ENCODE results near the gene FAM131A.

Gene FAM131A

DNA sequence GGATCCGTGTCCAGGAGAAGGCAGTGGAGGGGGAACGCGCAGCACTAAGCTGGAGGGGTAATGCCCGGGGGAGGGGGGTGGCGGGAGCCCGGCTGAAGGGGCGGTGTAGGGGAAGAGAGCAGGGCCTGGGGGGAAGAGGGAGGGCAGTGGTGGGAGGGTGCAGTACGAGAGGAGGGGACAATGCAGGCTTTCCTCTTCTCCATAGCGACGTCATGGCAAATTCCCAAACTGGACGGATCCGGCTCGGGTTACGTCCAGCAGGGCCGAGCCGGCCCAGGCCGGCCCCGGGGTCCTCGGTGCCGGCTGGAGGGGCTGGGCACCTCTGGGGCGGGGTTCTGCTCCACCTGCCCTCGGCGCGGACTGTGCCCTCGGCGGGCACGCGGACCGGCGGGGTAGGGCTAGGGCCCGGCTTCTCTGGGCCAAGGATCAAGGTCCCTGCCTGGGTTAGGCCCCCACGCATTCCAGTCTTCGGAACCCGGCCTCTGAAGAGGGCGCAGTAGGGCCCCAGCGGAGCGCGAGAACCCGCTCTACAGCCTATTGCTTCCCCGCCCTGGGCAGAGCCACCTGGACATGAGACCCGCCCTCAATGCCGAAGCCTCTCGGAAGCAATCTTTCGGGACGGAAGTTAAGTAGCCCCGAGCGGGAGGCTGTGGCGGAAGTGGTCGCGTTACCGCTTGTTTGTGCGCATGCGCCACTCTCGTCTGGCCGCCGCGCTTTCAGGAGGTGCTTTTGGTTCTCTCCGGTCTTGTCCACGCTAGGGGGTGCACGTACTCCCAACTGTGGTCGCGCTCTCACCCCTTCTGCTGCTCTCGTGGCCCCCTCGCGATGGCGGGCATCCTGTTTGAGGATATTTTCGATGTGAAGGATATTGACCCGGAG is 25.5 kb downstream of the FAM131A start:
- peaks cover 6 to 23% (median 15%) of the 10 kb centered on the region in 4 experiments for H3K36me3 ChIP-seq (ENCODE audit: control insufficient read depth in 4 of 4, insufficient read depth in 4 of 4, low read length in 3 of 4)
- WGBS (ENCODE audit: insufficient coverage) = 0% methylated on average over 58 of the region's 68 CpGs
- CTCF ChIA-PET = interaction anchor here (0.6 to 15.3 kb wide), 12 partner anchors 9 to 179 kb away, joined by 3 to 368 read pairs (median 4); no protein-coding TSS in a partner anchor
- POLR2A ChIA-PET = interaction anchor here (0.6 kb wide), 1 partner anchor 47 kb away, joined by 3 read pairs; no protein-coding TSS in a partner anchor
- peak overlapping the region in 1 of 2 experiments; percentile 77 for H3K27ac ChIP-seq (ENCODE audit: insufficient read depth in 1 of 2, low read depth in 1 of 2, low read length in 2 of 2, poor library complexity in 1 of 2, severe bottlenecking in 2 of 2)
- H3K27me3 ChIP-seq (replicated peaks in 2 of 5; ENCODE audit: control insufficient read depth in 4 of 5, insufficient read depth in 5 of 5, low read length in 4 of 5) = peaks cover 0 to 3% (median 0%) of the 10 kb centered on the region in 5 experiments
- DNase-seq = peak; percentile 98
- H3K4me1 ChIP-seq (ENCODE audit: control extremely low read depth in 1 of 4, control insufficient read depth in 4 of 4, insufficient read depth in 4 of 4, low read length in 3 of 4) = peaks cover 0 to 33% (median 31%) of the 10 kb centered on the region in 4 experiments
- no peaks in the 10 kb centered on the region for H3K9me3 ChIP-seq (ENCODE audit: control extremely low read depth in 1 of 5, control insufficient read depth in 4 of 5, insufficient read depth in 2 of 5, low read depth in 1 of 5, low read length in 4 of 5)
- peak overlapping the region; percentile 54 to 92 (median 74) for H3K4me3 ChIP-seq (ENCODE audit: control insufficient read depth in 1 of 7, extremely low read depth in 1 of 7, insufficient read depth in 4 of 7, low read depth in 2 of 7, low read length in 6 of 7)

DNA sequence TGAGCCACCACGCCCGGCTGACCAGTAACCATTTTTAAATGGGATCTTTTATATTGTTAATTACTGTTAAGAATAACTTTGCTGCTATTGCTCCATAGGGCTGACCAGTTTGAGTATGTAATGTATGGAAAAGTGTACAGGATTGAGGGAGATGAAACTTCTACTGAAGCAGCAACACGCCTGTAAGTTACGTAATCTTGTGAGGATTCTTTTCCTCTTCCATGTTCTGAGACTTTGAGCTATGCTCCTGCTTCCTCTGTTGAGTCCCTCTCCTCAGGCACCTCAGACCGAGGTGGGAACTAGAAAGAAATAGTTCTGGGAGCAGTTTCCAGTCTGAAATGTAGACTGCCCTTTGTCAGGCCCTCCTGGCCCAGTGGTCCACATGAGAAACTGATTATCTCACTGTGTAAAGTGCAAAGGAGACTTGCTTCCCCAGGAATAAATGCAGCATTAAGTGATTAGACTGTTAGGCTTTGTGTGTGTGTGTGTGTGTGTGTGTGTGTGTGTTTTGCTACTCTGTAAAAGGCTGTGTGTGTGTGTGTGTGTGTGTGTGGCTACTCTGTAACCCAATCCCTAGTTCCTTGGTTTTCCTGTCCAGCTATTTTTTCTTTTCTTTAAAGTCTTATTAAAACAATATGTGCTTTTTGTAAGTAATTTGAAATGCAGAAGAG is 29.4 kb downstream of the FAM131A start:
- peaks cover 6 to 39% (median 28%) of the 10 kb centered on the region in 4 experiments for H3K36me3 ChIP-seq (ENCODE audit: control insufficient read depth in 4 of 4, insufficient read depth in 4 of 4, low read length in 3 of 4)
- H3K9me3 ChIP-seq (ENCODE audit: control extremely low read depth in 1 of 5, control insufficient read depth in 4 of 5, insufficient read depth in 2 of 5, low read depth in 1 of 5, low read length in 4 of 5) = no peaks in the 10 kb centered on the region
- no peak overlapping the region for H3K4me3 ChIP-seq (ENCODE audit: control insufficient read depth in 1 of 7, extremely low read depth in 1 of 7, insufficient read depth in 4 of 7, low read depth in 2 of 7, low read length in 6 of 7)
- 94% methylated on average over 3 of the region's 5 CpGs for WGBS (ENCODE audit: insufficient coverage)
- POLR2A ChIA-PET = no interaction called here
- H3K4me1 ChIP-seq (ENCODE audit: control extremely low read depth in 1 of 4, control insufficient read depth in 4 of 4, insufficient read depth in 4 of 4, low read length in 3 of 4) = peaks cover 0 to 33% (median 25%) of the 10 kb centered on the region in 4 experiments
- no peak for DNase-seq
- no peak overlapping the region for H3K27ac ChIP-seq (ENCODE audit: insufficient read depth in 1 of 2, low read depth in 1 of 2, low read length in 2 of 2, poor library complexity in 1 of 2, severe bottlenecking in 2 of 2)
- CTCF ChIA-PET = interaction anchor here (1.2 to 15.3 kb wide), 4 partner anchors 12 to 175 kb away, joined by 4 to 368 read pairs (median 4); no protein-coding TSS in a partner anchor
- H3K27me3 ChIP-seq (replicated peaks in 2 of 5; ENCODE audit: control insufficient read depth in 4 of 5, insufficient read depth in 5 of 5, low read length in 4 of 5) = no peaks in the 10 kb centered on the region

DNA sequence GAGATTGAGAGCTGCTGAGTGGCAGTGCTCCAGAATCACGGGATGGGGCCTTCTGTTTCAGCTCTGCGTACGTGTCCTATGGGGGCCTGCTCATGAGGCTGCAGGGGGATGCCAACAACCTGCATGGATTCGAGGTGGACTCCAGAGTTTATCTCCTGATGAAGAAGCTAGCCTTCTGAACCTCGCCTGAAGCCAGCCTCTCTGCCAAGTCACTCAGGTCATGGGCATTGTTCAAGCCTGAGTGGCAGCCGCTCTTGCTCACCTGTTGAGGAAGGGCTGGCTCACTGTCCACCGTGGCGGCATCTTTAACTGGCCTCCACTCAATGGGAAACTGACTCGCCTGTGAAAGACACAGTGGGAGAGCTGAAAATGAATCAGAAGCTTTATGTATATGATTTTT is 30.7 kb downstream of the FAM131A start:
- peaks cover 0 to 24% (median 13%) of the 10 kb centered on the region in 4 experiments for H3K4me1 ChIP-seq (ENCODE audit: control extremely low read depth in 1 of 4, control insufficient read depth in 4 of 4, insufficient read depth in 4 of 4, low read length in 3 of 4)
- no peaks in the 10 kb centered on the region for H3K27me3 ChIP-seq (replicated peaks in 2 of 5; ENCODE audit: control insufficient read depth in 4 of 5, insufficient read depth in 5 of 5, low read length in 4 of 5)
- peaks cover 6 to 39% (median 28%) of the 10 kb centered on the region in 4 experiments for H3K36me3 ChIP-seq (ENCODE audit: control insufficient read depth in 4 of 4, insufficient read depth in 4 of 4, low read length in 3 of 4)
- H3K9me3 ChIP-seq (ENCODE audit: control extremely low read depth in 1 of 5, control insufficient read depth in 4 of 5, insufficient read depth in 2 of 5, low read depth in 1 of 5, low read length in 4 of 5) = no peaks in the 10 kb centered on the region
- no peak for DNase-seq
- ChIA-PET POLR2A (interaction anchor here (0.6 kb wide), 1 partner anchor 329 kb away, joined by 5 read pairs; no protein-coding TSS in a partner anchor), CTCF (interaction anchor here (0.7 to 15.3 kb wide), 11 partner anchors 10 to 193 kb away, joined by 3 to 368 read pairs (median 4); partner anchors contain the start of genes EPHB3 and THPO)
- WGBS (ENCODE audit: insufficient coverage) = 95% methylated on average over 8 of the region's 9 CpGs
- H3K27ac ChIP-seq (ENCODE audit: insufficient read depth in 1 of 2, low read depth in 1 of 2, low read length in 2 of 2, poor library complexity in 1 of 2, severe bottlenecking in 2 of 2) = no peak overlapping the region
- H3K4me3 ChIP-seq (ENCODE audit: control insufficient read depth in 1 of 7, extremely low read depth in 1 of 7, insufficient read depth in 4 of 7, low read depth in 2 of 7, low read length in 6 of 7) = no peak overlapping the region

DNA sequence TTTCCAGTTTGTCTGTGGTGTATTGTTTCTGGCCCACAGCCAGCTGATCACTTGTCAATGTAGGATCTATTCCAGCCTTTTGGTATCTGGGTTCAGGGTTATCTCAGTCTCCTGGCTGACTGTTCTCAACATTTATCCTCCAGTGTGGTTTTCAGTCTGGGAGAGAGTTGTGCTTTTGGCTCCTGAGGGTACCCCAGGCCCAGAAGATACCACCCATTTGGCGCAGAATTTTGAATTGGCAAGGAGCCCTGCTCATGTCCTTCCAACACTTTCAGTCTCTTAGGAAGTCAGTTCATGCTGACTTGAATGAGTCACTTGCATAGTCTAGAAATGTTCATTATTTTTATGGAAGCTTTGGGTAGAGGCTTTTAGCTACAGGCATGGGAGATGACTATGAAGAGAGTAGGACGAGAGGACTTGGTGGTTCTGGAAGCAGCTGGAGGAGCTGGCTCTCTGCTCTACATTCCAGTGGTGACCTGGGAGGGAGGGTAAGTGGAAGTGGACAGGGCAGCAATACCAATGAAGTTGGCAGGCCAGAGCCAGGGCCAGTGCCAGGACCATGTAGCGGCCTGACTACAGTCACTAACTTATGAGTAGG is 31.3 kb downstream of the FAM131A start:
- ChIA-PET POLR2A (interaction anchor here (0.6 kb wide), 1 partner anchor 328 kb away, joined by 5 read pairs; no protein-coding TSS in a partner anchor), CTCF (interaction anchor here (0.6 to 15.3 kb wide), 12 partner anchors 9 to 192 kb away, joined by 3 to 368 read pairs (median 4); partner anchors contain the start of genes EPHB3 and THPO)
- Histone ChIP-seq H3K27me3 (replicated peaks in 2 of 5; ENCODE audit: control insufficient read depth in 4 of 5, insufficient read depth in 5 of 5, low read length in 4 of 5) (no peaks in the 10 kb centered on the region), H3K36me3 (ENCODE audit: control insufficient read depth in 4 of 4, insufficient read depth in 4 of 4, low read length in 3 of 4) (peaks cover 6 to 39% (median 28%) of the 10 kb centered on the region in 4 experiments), H3K9me3 (ENCODE audit: control extremely low read depth in 1 of 5, control insufficient read depth in 4 of 5, insufficient read depth in 2 of 5, low read depth in 1 of 5, low read length in 4 of 5) (no peaks in the 10 kb centered on the region), H3K27ac (ENCODE audit: insufficient read depth in 1 of 2, low read depth in 1 of 2, low read length in 2 of 2, poor library complexity in 1 of 2, severe bottlenecking in 2 of 2) (no peak overlapping the region), H3K4me3 (ENCODE audit: control insufficient read depth in 1 of 7, extremely low read depth in 1 of 7, insufficient read depth in 4 of 7, low read depth in 2 of 7, low read length in 6 of 7) (no peak overlapping the region), H3K4me1 (ENCODE audit: control extremely low read depth in 1 of 4, control insufficient read depth in 4 of 4, insufficient read depth in 4 of 4, low read length in 3 of 4) (peaks cover 0 to 20% (median 8%) of the 10 kb centered on the region in 4 experiments)
- 100% methylated on average over 3 of the region's 3 CpGs for WGBS (ENCODE audit: insufficient coverage)
- no peak for DNase-seq

DNA sequence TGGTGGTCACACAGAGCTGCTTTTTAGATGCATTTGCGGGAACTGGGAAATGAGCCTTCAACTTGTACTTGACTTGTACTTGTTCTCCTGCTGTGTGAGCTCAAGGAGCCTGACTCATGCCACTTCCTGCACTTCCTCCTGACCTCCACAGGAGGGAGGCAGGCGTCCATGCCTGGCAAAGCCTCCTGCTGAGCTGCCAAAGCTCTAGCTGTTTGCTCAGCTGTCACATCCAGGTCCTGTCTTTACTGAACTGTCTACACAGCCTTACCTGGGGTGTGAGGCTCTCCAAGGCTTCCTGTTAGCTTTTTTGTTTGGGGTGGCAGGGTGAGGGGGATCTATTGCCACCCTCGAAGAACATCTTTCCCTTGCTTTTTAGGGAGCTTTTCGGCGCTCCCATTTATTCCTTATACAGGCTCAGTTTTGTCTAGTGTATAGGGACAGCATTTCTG is 34.2 kb downstream of the FAM131A start:
- H3K4me3 ChIP-seq (ENCODE audit: control insufficient read depth in 1 of 7, extremely low read depth in 1 of 7, insufficient read depth in 4 of 7, low read depth in 2 of 7, low read length in 6 of 7) = no peak overlapping the region
- DNase-seq = peak; percentile 82 to 93 (median 89)
- H3K27ac ChIP-seq (ENCODE audit: insufficient read depth in 1 of 2, low read depth in 1 of 2, low read length in 2 of 2, poor library complexity in 1 of 2, severe bottlenecking in 2 of 2) = no peak overlapping the region
- peaks cover 0 to 8% (median 2%) of the 10 kb centered on the region in 4 experiments for H3K4me1 ChIP-seq (ENCODE audit: control extremely low read depth in 1 of 4, control insufficient read depth in 4 of 4, insufficient read depth in 4 of 4, low read length in 3 of 4)
- H3K36me3 ChIP-seq (ENCODE audit: control insufficient read depth in 4 of 4, insufficient read depth in 4 of 4, low read length in 3 of 4) = peaks cover 4 to 25% (median 20%) of the 10 kb centered on the region in 4 experiments
- peaks cover 0 to 5% (median 0%) of the 10 kb centered on the region in 5 experiments for H3K27me3 ChIP-seq (replicated peaks in 2 of 5; ENCODE audit: control insufficient read depth in 4 of 5, insufficient read depth in 5 of 5, low read length in 4 of 5)
- WGBS (ENCODE audit: insufficient coverage) = 0% methylated on average over 2 of the region's 5 CpGs
- POLR2A ChIA-PET = interaction anchor here (0.9 to 1.0 kb wide), 2 partner anchors 95 to 142 kb away, joined by 3 read pairs; no protein-coding TSS in a partner anchor
- H3K9me3 ChIP-seq (ENCODE audit: control extremely low read depth in 1 of 5, control insufficient read depth in 4 of 5, insufficient read depth in 2 of 5, low read depth in 1 of 5, low read length in 4 of 5) = no peaks in the 10 kb centered on the region
- CTCF ChIA-PET = interaction anchor here (0.6 to 15.3 kb wide), 51 partner anchors 8 to 406 kb away, joined by 3 to 368 read pairs (median 4); partner anchors contain the start of genes CLCN2, FAM131A and POLR2H

DNA sequence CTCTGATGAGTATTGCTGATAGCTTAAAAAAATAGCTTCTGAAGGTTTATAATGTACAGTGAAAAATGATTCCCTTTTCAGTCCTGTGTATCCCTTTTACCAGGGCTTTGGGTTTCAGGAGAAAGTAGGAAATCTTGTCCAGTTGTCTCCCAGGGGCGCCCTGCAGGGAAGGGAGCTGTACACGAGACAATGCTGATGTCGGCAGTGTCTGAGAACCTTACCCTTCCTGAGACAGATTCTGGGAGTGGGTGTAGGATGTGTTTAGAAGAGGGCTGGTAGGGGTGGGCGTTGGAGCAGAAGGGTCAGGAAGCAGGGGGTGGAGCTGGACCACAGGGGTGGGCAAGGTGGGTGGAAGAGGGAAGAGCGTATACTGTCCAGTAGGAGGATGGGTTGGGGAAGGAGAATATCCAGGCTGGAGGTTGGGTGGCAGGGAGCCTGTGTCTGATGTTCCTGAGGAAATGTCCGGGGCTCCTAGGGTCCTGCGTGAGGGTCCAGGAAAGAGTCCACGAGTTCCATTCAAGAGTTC is 35.0 kb downstream of the FAM131A start:
- Histone ChIP-seq H3K4me1 (ENCODE audit: control extremely low read depth in 1 of 4, control insufficient read depth in 4 of 4, insufficient read depth in 4 of 4, low read length in 3 of 4) (peaks cover 0 to 11% (median 4%) of the 10 kb centered on the region in 4 experiments), H3K27me3 (replicated peaks in 2 of 5; ENCODE audit: control insufficient read depth in 4 of 5, insufficient read depth in 5 of 5, low read length in 4 of 5) (peaks cover 0 to 5% (median 0%) of the 10 kb centered on the region in 5 experiments), H3K27ac (ENCODE audit: insufficient read depth in 1 of 2, low read depth in 1 of 2, low read length in 2 of 2, poor library complexity in 1 of 2, severe bottlenecking in 2 of 2) (no peak overlapping the region), H3K36me3 (ENCODE audit: control insufficient read depth in 4 of 4, insufficient read depth in 4 of 4, low read length in 3 of 4) (peaks cover 3 to 19% (median 15%) of the 10 kb centered on the region in 4 experiments), H3K9me3 (ENCODE audit: control extremely low read depth in 1 of 5, control insufficient read depth in 4 of 5, insufficient read depth in 2 of 5, low read depth in 1 of 5, low read length in 4 of 5) (no peaks in the 10 kb centered on the region), H3K4me3 (ENCODE audit: control insufficient read depth in 1 of 7, extremely low read depth in 1 of 7, insufficient read depth in 4 of 7, low read depth in 2 of 7, low read length in 6 of 7) (no peak overlapping the region)
- DNase-seq = no peak
- WGBS (ENCODE audit: insufficient coverage) = 81% methylated on average over 8 of the region's 8 CpGs
- POLR2A ChIA-PET = no interaction called here
- CTCF ChIA-PET = interaction anchor here (0.6 to 15.3 kb wide), 38 partner anchors 9 to 406 kb away, joined by 3 to 368 read pairs (median 6); partner anchors contain the start of gene FAM131A

Measured in common myeloid progenitor, CD34-positive (primary cell).